Measurements from ENCODE around the gene DIAPH3. TPM values are rescaled to one million over a fixed set of nuclear protein-coding genes. Genes with fewer than 3 reads are reported as not detected.

DIAPH3 gene
- total RNA-seq, 1 donor from 2014 or later, result 4.6 TPM

- H3K27me3 ChIP-seq, result no peaks in the 10 kb centered on the region
- TF ChIP-seq, protein P1, sequence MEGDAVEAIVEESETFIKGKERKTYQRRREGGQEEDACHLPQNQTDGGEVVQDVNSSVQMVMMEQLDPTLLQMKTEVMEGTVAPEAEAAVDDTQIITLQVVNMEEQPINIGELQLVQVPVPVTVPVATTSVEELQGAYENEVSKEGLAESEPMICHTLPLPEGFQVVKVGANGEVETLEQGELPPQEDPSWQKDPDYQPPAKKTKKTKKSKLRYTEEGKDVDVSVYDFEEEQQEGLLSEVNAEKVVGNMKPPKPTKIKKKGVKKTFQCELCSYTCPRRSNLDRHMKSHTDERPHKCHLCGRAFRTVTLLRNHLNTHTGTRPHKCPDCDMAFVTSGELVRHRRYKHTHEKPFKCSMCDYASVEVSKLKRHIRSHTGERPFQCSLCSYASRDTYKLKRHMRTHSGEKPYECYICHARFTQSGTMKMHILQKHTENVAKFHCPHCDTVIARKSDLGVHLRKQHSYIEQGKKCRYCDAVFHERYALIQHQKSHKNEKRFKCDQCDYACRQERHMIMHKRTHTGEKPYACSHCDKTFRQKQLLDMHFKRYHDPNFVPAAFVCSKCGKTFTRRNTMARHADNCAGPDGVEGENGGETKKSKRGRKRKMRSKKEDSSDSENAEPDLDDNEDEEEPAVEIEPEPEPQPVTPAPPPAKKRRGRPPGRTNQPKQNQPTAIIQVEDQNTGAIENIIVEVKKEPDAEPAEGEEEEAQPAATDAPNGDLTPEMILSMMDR (IDR thresholded peaks at IDR 0.05), result no peak
- DNase-seq, result no peak
- H3K9me3 ChIP-seq, result no peaks in the 10 kb centered on the region
- H3K36me3 ChIP-seq, result no peaks in the 10 kb centered on the region
- H3K27ac ChIP-seq, result no peak overlapping the region
- peaks cover 2% of the 10 kb centered on the region for H3K4me1 ChIP-seq
- ATAC-seq, result no peak
- intact Hi-C loops (cut with DNase I), result no loop called here
- no peak overlapping the region for H3K4me3 ChIP-seq
Measured at GRCh38 chr13:60158321-60158801, 5.4 kb downstream of the DIAPH3 start.

DNA sequence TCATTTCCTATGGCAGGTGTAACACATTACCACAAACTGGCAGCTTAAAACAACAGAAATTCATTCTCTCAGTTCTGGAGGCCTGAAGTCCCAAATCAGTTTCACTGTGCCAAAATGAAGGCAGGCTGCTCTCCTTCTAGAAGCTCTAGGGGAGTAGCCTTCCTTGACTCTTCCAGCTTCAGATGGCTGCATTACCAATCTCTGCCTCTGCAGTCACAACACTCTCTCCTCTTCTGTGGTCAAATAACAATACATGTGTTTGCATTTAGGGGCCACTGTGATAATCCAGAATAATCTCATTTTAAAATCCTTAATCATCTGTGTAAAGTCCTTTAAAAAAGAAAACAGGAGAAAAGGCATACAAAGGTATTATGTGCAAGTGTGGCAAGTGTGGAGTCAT is 7.8 kb downstream of the DIAPH3 start:
- no peak for ATAC-seq
- intact Hi-C loops (cut with DNase I), result no loop called here
- Histone ChIP-seq H3K4me1 (no peaks in the 10 kb centered on the region), H3K27ac (no peak overlapping the region), H3K9me3 (no peaks in the 10 kb centered on the region), H3K27me3 (no peaks in the 10 kb centered on the region), H3K4me3 (no peak overlapping the region), H3K36me3 (no peaks in the 10 kb centered on the region)
- TF ChIP-seq, protein P1 (IDR thresholded peaks at IDR 0.05), result no peak
- no peak for DNase-seq

- no peak for ATAC-seq
- DNase-seq, result no peak
- TF ChIP-seq, protein P1 (IDR thresholded peaks at IDR 0.05), result no peak
- Histone ChIP-seq H3K27ac (no peak overlapping the region), H3K36me3 (no peaks in the 10 kb centered on the region), H3K4me1 (no peaks in the 10 kb centered on the region), H3K9me3 (no peaks in the 10 kb centered on the region), H3K4me3 (no peak overlapping the region), H3K27me3 (no peaks in the 10 kb centered on the region)
- intact Hi-C loops (cut with DNase I), result no loop called here
Measured at GRCh38 chr13:60152904-60153303, 10.8 kb downstream of the DIAPH3 start.

DNA sequence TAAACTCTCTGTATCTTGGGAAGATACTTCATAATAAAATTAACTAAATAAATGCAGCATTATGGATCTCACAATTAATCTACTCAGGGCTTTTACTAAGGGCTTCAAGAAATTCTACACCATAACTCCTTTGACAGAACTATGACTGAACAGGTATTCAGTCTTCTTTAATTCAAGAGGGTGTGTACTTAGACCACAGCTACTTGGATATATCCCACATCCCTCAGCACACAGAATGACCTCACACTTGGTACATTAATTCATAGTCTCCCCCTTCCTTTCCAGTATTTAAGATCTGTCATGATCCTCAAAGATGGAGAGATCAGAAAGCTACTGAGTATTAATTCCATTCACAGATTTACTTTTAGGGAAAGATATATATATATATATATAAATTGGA is 11.6 kb downstream of the DIAPH3 start:
- no peaks in the 10 kb centered on the region for H3K27me3 ChIP-seq
- no peaks in the 10 kb centered on the region for H3K9me3 ChIP-seq
- no peak overlapping the region for H3K27ac ChIP-seq
- ATAC-seq (no peak), DNase-seq (no peak)
- no peak overlapping the region for H3K4me3 ChIP-seq
- no peaks in the 10 kb centered on the region for H3K36me3 ChIP-seq
- intact Hi-C loops (cut with DNase I), result no loop called here
- TF ChIP-seq, protein P1 (IDR thresholded peaks at IDR 0.05), result no peak
- no peaks in the 10 kb centered on the region for H3K4me1 ChIP-seq

GRCh38 chr13:60150538-60150937 is 13.2 kb downstream of the DIAPH3 start:
- H3K4me3 ChIP-seq, result no peak overlapping the region
- intact Hi-C loops (cut with DNase I), result no loop called here
- no peaks in the 10 kb centered on the region for H3K9me3 ChIP-seq
- DNase-seq (no peak), ATAC-seq (no peak)
- TF ChIP-seq, protein P1 (IDR thresholded peaks at IDR 0.05), result no peak
- H3K36me3 ChIP-seq, result no peaks in the 10 kb centered on the region
- no peaks in the 10 kb centered on the region for H3K27me3 ChIP-seq
- H3K27ac ChIP-seq, result no peak overlapping the region
- no peaks in the 10 kb centered on the region for H3K4me1 ChIP-seq

DNA sequence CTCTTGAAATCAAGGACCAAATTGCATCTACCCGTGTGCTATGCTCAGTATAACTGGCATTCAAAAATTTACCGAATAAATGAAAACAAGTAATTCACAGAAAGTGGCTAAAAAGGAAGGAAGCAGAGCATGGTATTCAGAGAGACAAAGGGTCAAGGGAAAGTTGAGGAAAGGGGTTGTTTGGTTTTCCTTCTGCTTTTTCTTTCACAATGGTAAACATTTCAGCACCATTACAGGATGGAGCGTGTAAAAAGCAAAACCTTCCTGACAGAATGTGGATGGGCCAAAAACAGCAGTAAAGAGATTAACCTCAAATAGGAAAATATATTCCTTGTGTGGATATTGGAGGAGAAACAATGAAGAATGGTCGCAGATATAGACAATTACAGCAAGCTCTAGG is 14.8 kb downstream of the DIAPH3 start:
- ATAC-seq (no peak), DNase-seq (no peak)
- no peaks in the 10 kb centered on the region for H3K36me3 ChIP-seq
- intact Hi-C loops (cut with DNase I), result no loop called here
- no peak overlapping the region for H3K27ac ChIP-seq
- H3K27me3 ChIP-seq, result no peaks in the 10 kb centered on the region
- TF ChIP-seq, protein P1 (IDR thresholded peaks at IDR 0.05), result no peak
- no peaks in the 10 kb centered on the region for H3K9me3 ChIP-seq
- no peaks in the 10 kb centered on the region for H3K4me1 ChIP-seq
- no peak overlapping the region for H3K4me3 ChIP-seq

Measured in upper lobe of right lung (tissue), 1 donor.